ENCODE results near the gene FOXE1. TPM values are rescaled to one million over a fixed set of nuclear protein-coding genes. Genes with fewer than 3 reads are reported as not detected.

FOXE1 gene
- polyA plus RNA-seq, 1 of the 3 experiments (the other 2 are of a cell fraction) = 0.03 TPM

GRCh38 chr9:97895211-97895610 lies 42.2 kb downstream of the FOXE1 start:
- 73% methylated on average over 1 of the region's 1 CpG for WGBS (ENCODE audit: low lambda C conversion rate)
- DNase-seq = no peak
- CTCF ChIA-PET = interaction anchor here (2.0 kb wide), 1 partner anchor 11 kb away, joined by 4 read pairs; no protein-coding TSS in a partner anchor

GRCh38 chr9:97895695-97896332 lies 42.8 kb downstream of the FOXE1 start:
- H3F3A ChIP-seq (replicated peaks; ENCODE audit: insufficient read depth) = peaks cover 4% of the 10 kb centered on the region
- H3K4me3 ChIP-seq (ENCODE audit: low read depth in 2 of 2, low read length in 1 of 2) = no peak overlapping the region
- ChIA-PET CTCF (interaction anchor here (1.1 to 2.0 kb wide), 2 partner anchors 11 to 28 kb away, joined by 3 to 4 read pairs; no protein-coding TSS in a partner anchor), POLR2A (no interaction called here)
- 68% methylated on average over 4 of the region's 6 CpGs for WGBS (ENCODE audit: low lambda C conversion rate)
- no peaks in the 10 kb centered on the region for H3K4me1 ChIP-seq (ENCODE audit: control insufficient read depth in 1 of 2, insufficient read depth in 2 of 2, low read depth in 1 of 2, low read length in 1 of 2)
- no peaks in the 10 kb centered on the region for H3K79me2 ChIP-seq (ENCODE audit: insufficient read depth)
- no peaks in the 10 kb centered on the region for H3K9me2 ChIP-seq
- H3K36me3 ChIP-seq (replicated peaks in 1 of 2; ENCODE audit: control insufficient read depth in 1 of 2, insufficient read depth in 2 of 2, low read length in 1 of 2) = no peaks in the 10 kb centered on the region
- H3K9me3 ChIP-seq = no peaks in the 10 kb centered on the region
- no peak overlapping the region for H3K4me2 ChIP-seq
- no peaks in the 10 kb centered on the region for H4K20me1 ChIP-seq (ENCODE audit: insufficient read depth)
- no peak overlapping the region for H3K9ac ChIP-seq
- DNase-seq = no peak
- no peaks in the 10 kb centered on the region for H3K27me3 ChIP-seq (ENCODE audit: insufficient read depth)
- no peak overlapping the region for H3K27ac ChIP-seq (ENCODE audit: low read depth in 2 of 2, low read length in 1 of 2)
- no peak for TF ChIP-seq TEAD4 (IDR thresholded peaks at IDR 0.05; ENCODE audit: borderline replicate concordance, insufficient read depth)
- no peak for TF ChIP-seq IRF3 (IDR thresholded peaks at IDR 0.05; ENCODE audit: low read depth, low read length)
- TF ChIP-seq CHD2 (IDR thresholded peaks at IDR 0.05; ENCODE audit: low read length, partially characterized antibody) = no peak
- no peak for TF ChIP-seq GATA2 (CRISPR knock-in tag; IDR thresholded peaks at IDR 0.05)
- no peak for TF ChIP-seq SIN3A (IDR thresholded peaks at IDR 0.05; ENCODE audit: borderline replicate concordance, low read depth, low read length)
- TF ChIP-seq RAD21 (IDR thresholded peaks at IDR 0.05; ENCODE audit: low read length) = no peak
- TF ChIP-seq NFIC (IDR thresholded peaks at IDR 0.05; ENCODE audit: borderline replicate concordance) = no peak
- no peak for TF ChIP-seq FOXJ3 (CRISPR knock-in tag; IDR thresholded peaks at IDR 0.05)
- no peak for TF ChIP-seq SMC3 (IDR thresholded peaks at IDR 0.05; ENCODE audit: low read depth, low read length)
- no peak for TF ChIP-seq MAX (IDR thresholded peaks at IDR 0.05; ENCODE audit: low read depth)
- no peak for TF ChIP-seq MXI1 (IDR thresholded peaks at IDR 0.05; ENCODE audit: low read depth, low read length)
- no peak for TF ChIP-seq PBX3 (IDR thresholded peaks at IDR 0.05)
- H2AFZ ChIP-seq (ENCODE audit: low read depth) = no peak overlapping the region

More at GRCh38 chr9:97895211-97895610, 42.2 kb downstream of the FOXE1 start:
- POLR2A ChIA-PET = no interaction called here
- Histone ChIP-seq H3F3A (replicated peaks; ENCODE audit: insufficient read depth) (peaks cover 4% of the 10 kb centered on the region), H3K27ac (ENCODE audit: low read depth in 2 of 2, low read length in 1 of 2) (no peak overlapping the region), H3K9me3 (no peaks in the 10 kb centered on the region), H3K27me3 (ENCODE audit: insufficient read depth) (no peaks in the 10 kb centered on the region), H3K4me3 (ENCODE audit: low read depth in 2 of 2, low read length in 1 of 2) (no peak overlapping the region), H3K36me3 (replicated peaks in 1 of 2; ENCODE audit: control insufficient read depth in 1 of 2, insufficient read depth in 2 of 2, low read length in 1 of 2) (no peaks in the 10 kb centered on the region), H3K79me2 (ENCODE audit: insufficient read depth) (no peaks in the 10 kb centered on the region), H3K9ac (no peak overlapping the region), H3K4me2 (no peak overlapping the region), H4K20me1 (ENCODE audit: insufficient read depth) (no peaks in the 10 kb centered on the region), H3K4me1 (ENCODE audit: control insufficient read depth in 1 of 2, insufficient read depth in 2 of 2, low read depth in 1 of 2, low read length in 1 of 2) (no peaks in the 10 kb centered on the region), H3K9me2 (no peaks in the 10 kb centered on the region), H2AFZ (ENCODE audit: low read depth) (no peak overlapping the region)
- TF ChIP-seq CHD2 (IDR thresholded peaks at IDR 0.05; ENCODE audit: low read length, partially characterized antibody) = no peak
- TF ChIP-seq FOXM1 (IDR thresholded peaks at IDR 0.05; ENCODE audit: low read depth) = no peak
- no peak for TF ChIP-seq USF2 (IDR thresholded peaks at IDR 0.05; ENCODE audit: borderline replicate concordance, low read depth, low read length)
- no peak for TF ChIP-seq CTCF (IDR thresholded peaks at IDR 0.05)
- no peak for TF ChIP-seq SMC3 (IDR thresholded peaks at IDR 0.05; ENCODE audit: low read depth, low read length)

Data from SK-N-SH (cell line).